Colonic mucosa (tissue), 4 donors: Measurements from ENCODE around the gene RHBG. TPM values are rescaled to one million over a fixed set of nuclear protein-coding genes. Genes with fewer than 3 reads are reported as not detected.
"Not testable (repeated sequence)": the region's sequence is repeated elsewhere in the genome, so short reads cannot be mapped to it uniquely, and the experiment has no call there.

Experiments
- DNase-seq: peaks from one replicate; pipeline ENCODE4 v3.0.0-alpha.2; 2020
- H3K27ac ChIP-seq: fragments of 200-600 bp; one replicate; pipeline ENCODE4 v1.8.0; 2021
- H3K27me3 ChIP-seq: fragments of 200-600 bp; one replicate; pipeline ENCODE4 v1.8.0; 2021
- H3K36me3 ChIP-seq: fragments of 200-600 bp; one replicate; pipeline ENCODE4 v1.8.0; 2021
- H3K4me1 ChIP-seq: fragments of 200-600 bp; one replicate; pipeline ENCODE4 v1.8.0; 2021; ENCODE audit warnings: mild to moderate bottlenecking
- H3K4me3 ChIP-seq: fragments of 200-600 bp; one replicate; pipeline ENCODE4 v1.8.0; 2021
- H3K9ac ChIP-seq, 2 donors: one replicate each; pipeline ENCODE4 v1.7.0; 2013; ENCODE audit warnings: control low read depth in 2 of 2, low read depth in 2 of 2, low read length in 2 of 2
- H3K9me3 ChIP-seq: fragments of 200-600 bp; one replicate; pipeline ENCODE4 v1.8.0; 2021
- intact Hi-C: fragments of 100-400 bp; cut with DNase I; formaldehyde crosslinking; loops from one replicate; pipeline ENCODE4 v1.14.1; 2022
- total RNA-seq, 2 donors: library from RNA; stranded (reverse); fragmentation: NEBNext Ultra II Directional in 1 of 2; extraction: Animal tissue kit (Norgen Biotek cat#: 25700) in 1 of 2; gene quantifications; one replicate each; pipeline ENCODE4 v1.2.1, GENCODE V29; 2021
- TF ChIP-seq, protein P1 (sequence below): fragments of 200-600 bp; IDR thresholded peaks from one replicate; pipeline ENCODE4 v1.8.0; 2022; ENCODE audit warnings: antibody characterized with exemption, mild to moderate bottlenecking
- donor health status: healthy.
- donor health status: DM: no; HTN: no; CAD: no.
- donor health status: DM: no; HTN: no; CAD: no.

RHBG gene
- total RNA-seq, 2 donors from 2014 or later: 0.12 TPM; not detected in 1

DNA sequence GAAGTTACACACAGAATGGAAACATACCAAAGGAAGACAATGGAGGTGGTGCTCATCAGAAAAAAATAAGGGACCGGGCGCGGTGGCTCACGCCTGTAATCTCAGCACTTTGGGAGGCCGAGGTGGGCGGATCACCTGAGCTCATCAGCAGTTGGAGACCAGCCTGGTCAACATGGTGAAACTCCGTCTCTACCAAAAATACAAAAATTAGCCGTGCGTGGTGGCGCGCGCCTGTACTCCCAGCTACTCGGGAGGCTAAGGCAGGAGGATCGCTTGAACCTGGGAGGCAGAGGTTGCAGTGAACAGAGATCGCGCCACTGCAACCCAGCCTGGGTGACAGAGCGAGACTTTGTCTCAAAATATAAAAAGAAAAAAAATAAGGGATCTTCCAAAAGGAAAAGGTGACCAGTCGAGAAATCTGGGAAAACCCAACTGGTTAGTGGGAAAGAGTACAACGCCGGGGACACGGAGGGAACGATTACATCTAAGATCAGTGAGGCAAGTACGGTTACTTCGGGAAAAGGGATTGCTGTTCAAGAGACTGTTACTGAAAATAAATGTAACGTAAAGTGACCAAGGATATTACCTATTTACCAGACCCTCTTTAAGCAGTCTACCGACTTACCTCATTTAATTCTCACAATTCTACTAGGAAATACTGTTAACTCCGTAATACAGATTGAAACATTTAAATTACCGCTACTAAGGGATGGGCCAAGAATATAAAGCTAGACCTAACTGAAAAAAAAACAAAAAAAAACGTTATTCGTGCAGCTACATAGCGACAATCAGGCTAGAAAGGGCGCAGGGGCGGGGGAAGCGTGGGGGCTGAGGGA is 31.7 kb upstream of the RHBG start:
- Histone ChIP-seq H3K4me3 (peak overlapping the region; percentile 74), H3K36me3 (peaks cover 6% of the 10 kb centered on the region), H3K9ac (peak overlapping the region; percentile 61 to 80), H3K27ac (peak overlapping the region; percentile 72), H3K27me3 (no peaks in the 10 kb centered on the region), H3K9me3 (no peaks in the 10 kb centered on the region), H3K4me1 (peaks cover 8% of the 10 kb centered on the region)
- intact Hi-C loops: no loop called here
- TF ChIP-seq, protein P1, sequence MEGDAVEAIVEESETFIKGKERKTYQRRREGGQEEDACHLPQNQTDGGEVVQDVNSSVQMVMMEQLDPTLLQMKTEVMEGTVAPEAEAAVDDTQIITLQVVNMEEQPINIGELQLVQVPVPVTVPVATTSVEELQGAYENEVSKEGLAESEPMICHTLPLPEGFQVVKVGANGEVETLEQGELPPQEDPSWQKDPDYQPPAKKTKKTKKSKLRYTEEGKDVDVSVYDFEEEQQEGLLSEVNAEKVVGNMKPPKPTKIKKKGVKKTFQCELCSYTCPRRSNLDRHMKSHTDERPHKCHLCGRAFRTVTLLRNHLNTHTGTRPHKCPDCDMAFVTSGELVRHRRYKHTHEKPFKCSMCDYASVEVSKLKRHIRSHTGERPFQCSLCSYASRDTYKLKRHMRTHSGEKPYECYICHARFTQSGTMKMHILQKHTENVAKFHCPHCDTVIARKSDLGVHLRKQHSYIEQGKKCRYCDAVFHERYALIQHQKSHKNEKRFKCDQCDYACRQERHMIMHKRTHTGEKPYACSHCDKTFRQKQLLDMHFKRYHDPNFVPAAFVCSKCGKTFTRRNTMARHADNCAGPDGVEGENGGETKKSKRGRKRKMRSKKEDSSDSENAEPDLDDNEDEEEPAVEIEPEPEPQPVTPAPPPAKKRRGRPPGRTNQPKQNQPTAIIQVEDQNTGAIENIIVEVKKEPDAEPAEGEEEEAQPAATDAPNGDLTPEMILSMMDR: no peak
- peak; percentile 21 for DNase-seq

DNA sequence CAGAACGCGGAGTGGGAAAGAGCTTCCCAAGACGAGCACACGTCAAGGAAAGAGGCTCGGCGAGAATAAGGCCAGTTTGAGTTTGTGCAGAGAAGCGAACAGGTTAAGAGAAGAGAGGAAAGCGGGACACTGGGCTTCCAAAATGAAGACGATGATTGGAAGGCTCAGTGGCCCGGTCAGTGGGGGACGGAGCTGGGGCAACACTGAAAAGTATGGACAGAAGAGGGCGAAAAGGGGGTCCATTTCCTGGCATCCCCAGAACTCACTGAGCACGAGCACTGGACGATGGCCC is 31.2 kb upstream of the RHBG start:
- Histone ChIP-seq H3K9me3 (no peaks in the 10 kb centered on the region), H3K9ac (peak overlapping the region; percentile 61 to 80), H3K4me1 (peaks cover 8% of the 10 kb centered on the region), H3K27me3 (no peaks in the 10 kb centered on the region), H3K36me3 (peaks cover 5% of the 10 kb centered on the region), H3K27ac (peak overlapping the region; percentile 72), H3K4me3 (peak overlapping the region; percentile 74)
- DNase-seq: no peak
- intact Hi-C loops: no loop called here
- TF ChIP-seq, protein P1: no peak

- H3K4me1 ChIP-seq: peaks cover 8% of the 10 kb centered on the region
- H3K9me3 ChIP-seq: no peaks in the 10 kb centered on the region
- peak within 1 kb of the TSS; percentile 72 for H3K27ac ChIP-seq
- no peaks in the 10 kb centered on the region for H3K27me3 ChIP-seq
- peak; percentile 100 for DNase-seq
- H3K4me3 ChIP-seq: peak within 1 kb of the TSS; percentile 74
- H3K36me3 ChIP-seq: peaks cover 5% of the 10 kb centered on the region
- peak within 1 kb of the TSS; percentile 61 to 80 for H3K9ac ChIP-seq
- TF ChIP-seq, protein P1: no peak
- intact Hi-C loops: no loop called here
Observed at GRCh38 chr1:156338180-156338976, 30.6 kb upstream of the RHBG start, which contains the start of the genes CCT3 and TSACC. Gene CCT3 (minus strand): TSS chr1:156338292. CDS start chr1:156338184, 108 bp downstream. Gene TSACC (plus strand): TSS chr1:156338526. CDS start chr1:156339758, 1,232 bp downstream.

DNA sequence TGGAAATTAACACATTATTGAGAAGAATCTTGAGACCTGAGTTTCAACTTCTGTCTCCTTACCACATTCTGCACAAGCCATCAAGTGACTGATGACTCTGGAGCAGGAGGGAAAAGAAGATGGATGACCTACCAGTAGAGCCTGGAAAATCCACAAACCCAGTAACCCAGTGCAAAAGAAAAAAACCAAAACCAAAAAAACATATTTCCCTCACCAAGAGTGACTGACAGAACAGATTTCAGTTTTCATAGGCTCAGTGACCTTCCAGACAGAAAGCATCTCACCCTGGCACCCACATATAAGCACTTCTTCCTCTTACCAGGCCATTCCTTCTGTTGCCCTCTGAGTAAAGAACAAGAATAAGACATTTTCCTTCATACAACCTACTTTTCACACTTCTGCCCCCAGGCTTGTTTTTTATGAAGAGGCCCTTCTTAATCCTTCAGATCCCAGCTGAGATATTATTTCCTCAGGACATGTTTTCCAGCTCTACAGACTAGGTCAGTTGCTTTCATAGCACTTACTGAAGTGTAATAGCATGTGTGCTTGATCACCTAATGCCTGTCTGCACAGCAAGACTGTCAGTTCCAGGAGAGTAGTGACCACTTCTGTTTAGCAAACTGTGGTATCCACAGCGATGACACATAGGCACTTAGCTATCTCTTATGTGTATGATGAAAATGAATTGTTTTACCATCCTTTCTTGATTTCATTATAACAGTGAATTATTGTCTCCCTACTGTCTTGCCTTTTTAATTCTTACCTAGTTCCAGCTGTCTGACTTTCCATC is 26.6 kb upstream of the RHBG start:
- intact Hi-C loops: no loop called here
- no peak overlapping the region for H3K4me3 ChIP-seq
- H3K27me3 ChIP-seq: no peaks in the 10 kb centered on the region
- DNase-seq: no peak
- H3K27ac ChIP-seq: no peak overlapping the region
- no peaks in the 10 kb centered on the region for H3K36me3 ChIP-seq
- no peak overlapping the region for H3K9ac ChIP-seq
- TF ChIP-seq, protein P1: no peak
- H3K4me1 ChIP-seq: no peaks in the 10 kb centered on the region
- H3K9me3 ChIP-seq: no peaks in the 10 kb centered on the region

GRCh38 chr1:156344409-156344808 is 24.6 kb upstream of the RHBG start:
- H3K36me3 ChIP-seq: no peaks in the 10 kb centered on the region
- H3K27ac ChIP-seq: no peak overlapping the region
- no peak overlapping the region for H3K9ac ChIP-seq
- intact Hi-C loops: no loop called here
- no peak for DNase-seq
- TF ChIP-seq, protein P1: no peak
- no peaks in the 10 kb centered on the region for H3K4me1 ChIP-seq
- H3K9me3 ChIP-seq: no peaks in the 10 kb centered on the region
- no peaks in the 10 kb centered on the region for H3K27me3 ChIP-seq
- no peak overlapping the region for H3K4me3 ChIP-seq

GRCh38 chr1:156346035-156346434 is 23.0 kb upstream of the RHBG start:
- H3K4me3 ChIP-seq, DNase-seq, H3K9me3 ChIP-seq, H3K27me3 ChIP-seq, H3K4me1 ChIP-seq, H3K9ac ChIP-seq, H3K36me3 ChIP-seq, H3K27ac ChIP-seq, intact Hi-C loops: not testable (repeated sequence)
